SJCRH30 (cell line): ENCODE data around the gene LDLRAD4. TPM values are rescaled to one million over a fixed set of nuclear protein-coding genes. Genes with fewer than 3 reads are reported as not detected.

Experiments
- DNase-seq, 2 experiments: peaks; one replicate each; pipeline ENCODE4 v3.0.0-alpha.2; 2015 to 2020
- H3K27ac ChIP-seq: fragments of 250-450 bp; sonication (Bioruptor Pico); 2 replicates; pipeline ENCODE4 v1.5.1; 2020; ENCODE audit warnings: mild to moderate bottlenecking, moderate library complexity
- H3K27me3 ChIP-seq: fragments of 250-450 bp; sonication (Bioruptor Pico); 2 replicates; pipeline ENCODE4 v1.5.1; 2020; ENCODE audit warnings: mild to moderate bottlenecking, moderate library complexity
- H3K36me3 ChIP-seq: fragments of 250-450 bp; sonication (Bioruptor Pico); 2 replicates; pipeline ENCODE4 v1.5.1; 2020; ENCODE audit warnings: mild to moderate bottlenecking, moderate library complexity
- H3K4me1 ChIP-seq: fragments of 250-450 bp; sonication (Bioruptor Pico); 2 replicates; pipeline ENCODE4 v1.5.1; 2020; ENCODE audit warnings: mild to moderate bottlenecking, moderate library complexity
- H3K4me3 ChIP-seq: fragments of 250-450 bp; sonication (Bioruptor Pico); 2 replicates; pipeline ENCODE4 v1.5.1; 2020; ENCODE audit warnings: mild to moderate bottlenecking, moderate library complexity
- H3K9me3 ChIP-seq: fragments of 250-450 bp; sonication (Bioruptor Pico); replicated peaks from 2 replicates; pipeline ENCODE4 v1.5.1; 2020; ENCODE audit warnings: mild to moderate bottlenecking, moderate library complexity
- total RNA-seq: library from RNA; depleted of rRNA; stranded (reverse); fragments of >200 nt; shearing (Covaris generic); gene quantifications from 2 replicates; pipeline ENCODE4 v1.2.3, GENCODE V29; 2014

The LDLRAD4 gene
- total RNA-seq, 1 experiment from 2014 or later = 0.26 TPM

- H3K27me3 ChIP-seq = no peaks in the 10 kb centered on the region
- DNase-seq = peak; percentile 17 to 36
- no peaks in the 10 kb centered on the region for H3K36me3 ChIP-seq
- no peaks in the 10 kb centered on the region for H3K9me3 ChIP-seq
- no peaks in the 10 kb centered on the region for H3K4me1 ChIP-seq
- H3K27ac ChIP-seq = no peak overlapping the region
- H3K4me3 ChIP-seq = no peak overlapping the region
Observed at GRCh38 chr18:13300029-13300428, 81.5 kb downstream of the LDLRAD4 start.

DNA sequence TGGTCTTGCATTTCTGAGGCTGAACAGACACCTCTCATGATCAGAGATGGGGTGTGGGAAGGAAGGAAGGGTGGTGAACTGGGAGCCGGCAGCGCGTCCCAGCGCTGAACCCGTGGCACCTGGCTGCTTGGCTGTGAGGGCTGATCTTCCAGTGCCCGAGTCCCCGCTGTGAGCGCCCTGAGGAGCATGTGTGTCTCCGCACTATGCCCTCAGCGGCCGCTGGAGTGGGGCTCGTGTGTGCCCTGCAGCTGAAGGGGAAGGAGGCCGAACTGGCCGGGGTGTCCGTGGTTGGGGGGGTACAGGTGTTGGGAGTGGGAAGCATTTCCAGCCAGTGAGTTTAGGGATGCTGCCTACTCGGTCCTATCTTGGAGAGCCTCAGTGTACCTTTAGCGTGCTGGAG is 82.2 kb downstream of the LDLRAD4 start:
- Histone ChIP-seq H3K4me3 (no peak overlapping the region), H3K27ac (no peak overlapping the region), H3K4me1 (no peaks in the 10 kb centered on the region), H3K9me3 (no peaks in the 10 kb centered on the region), H3K27me3 (no peaks in the 10 kb centered on the region), H3K36me3 (no peaks in the 10 kb centered on the region)
- no peak for DNase-seq

DNA sequence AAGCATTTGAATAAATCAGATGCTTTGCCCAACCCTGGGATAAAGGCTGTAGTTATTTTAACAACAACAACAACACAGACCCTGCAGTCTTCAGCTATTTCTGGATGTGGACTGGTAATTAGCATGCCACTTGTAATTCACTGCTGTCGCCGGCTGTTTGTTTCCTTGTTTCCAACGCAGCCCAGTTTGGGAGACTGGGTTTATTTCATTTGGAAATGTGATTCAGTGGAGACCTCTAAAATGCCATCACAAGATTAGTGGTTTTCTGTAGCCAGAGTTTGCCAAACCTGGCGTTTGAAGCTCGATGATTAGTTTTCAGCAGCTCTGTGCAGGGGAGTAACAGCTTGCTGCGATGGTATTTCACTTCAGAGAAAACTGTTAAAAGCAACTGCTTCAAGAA is 83.5 kb downstream of the LDLRAD4 start:
- Histone ChIP-seq H3K4me1 (no peaks in the 10 kb centered on the region), H3K27me3 (no peaks in the 10 kb centered on the region), H3K36me3 (no peaks in the 10 kb centered on the region), H3K9me3 (no peaks in the 10 kb centered on the region), H3K4me3 (no peak overlapping the region), H3K27ac (no peak overlapping the region)
- DNase-seq = no peak

- Histone ChIP-seq H3K4me3 (no peak overlapping the region), H3K36me3 (no peaks in the 10 kb centered on the region), H3K9me3 (no peaks in the 10 kb centered on the region), H3K27ac (no peak overlapping the region), H3K27me3 (no peaks in the 10 kb centered on the region), H3K4me1 (no peaks in the 10 kb centered on the region)
- peak in 1 of 2 experiments; percentile 24 for DNase-seq
Observed at GRCh38 chr18:13302457-13303225, 84.1 kb downstream of the LDLRAD4 start.

GRCh38 chr18:13303756-13304364 is 85.3 kb downstream of the LDLRAD4 start:
- Histone ChIP-seq H3K36me3 (no peaks in the 10 kb centered on the region), H3K27me3 (no peaks in the 10 kb centered on the region), H3K4me3 (no peak overlapping the region), H3K9me3 (no peaks in the 10 kb centered on the region), H3K4me1 (no peaks in the 10 kb centered on the region), H3K27ac (no peak overlapping the region)
- no peak for DNase-seq

- H3K27ac ChIP-seq = no peak overlapping the region
Observed at GRCh38 chr18:13305301-13305700, 86.7 kb downstream of the LDLRAD4 start.

GRCh38 chr18:13306583-13306982 is 88.0 kb downstream of the LDLRAD4 start:
- H3K4me1 ChIP-seq = no peaks in the 10 kb centered on the region
- no peak overlapping the region for H3K4me3 ChIP-seq
- DNase-seq = no peak
- no peaks in the 10 kb centered on the region for H3K36me3 ChIP-seq
- H3K27ac ChIP-seq = no peak overlapping the region
- H3K27me3 ChIP-seq = no peaks in the 10 kb centered on the region
- H3K9me3 ChIP-seq = no peaks in the 10 kb centered on the region

More at GRCh38 chr18:13305301-13305700, 86.7 kb downstream of the LDLRAD4 start:
- no peak for DNase-seq
- Histone ChIP-seq H3K9me3 (no peaks in the 10 kb centered on the region), H3K4me1 (no peaks in the 10 kb centered on the region), H3K27me3 (no peaks in the 10 kb centered on the region), H3K4me3 (no peak overlapping the region), H3K36me3 (no peaks in the 10 kb centered on the region)

GRCh38 chr18:13308369-13308768 is 89.8 kb downstream of the LDLRAD4 start:
- no peak overlapping the region for H3K27ac ChIP-seq
- DNase-seq = no peak
- no peak overlapping the region for H3K4me3 ChIP-seq
- no peaks in the 10 kb centered on the region for H3K36me3 ChIP-seq
- no peaks in the 10 kb centered on the region for H3K4me1 ChIP-seq
- no peaks in the 10 kb centered on the region for H3K27me3 ChIP-seq
- no peaks in the 10 kb centered on the region for H3K9me3 ChIP-seq

GRCh38 chr18:13309031-13309747 is 90.6 kb downstream of the LDLRAD4 start:
- no peak for DNase-seq
- H3K27ac ChIP-seq = no peak overlapping the region
- no peaks in the 10 kb centered on the region for H3K4me1 ChIP-seq
- H3K9me3 ChIP-seq = no peaks in the 10 kb centered on the region
- no peaks in the 10 kb centered on the region for H3K27me3 ChIP-seq
- H3K36me3 ChIP-seq = no peaks in the 10 kb centered on the region
- H3K4me3 ChIP-seq = no peak overlapping the region

DNA sequence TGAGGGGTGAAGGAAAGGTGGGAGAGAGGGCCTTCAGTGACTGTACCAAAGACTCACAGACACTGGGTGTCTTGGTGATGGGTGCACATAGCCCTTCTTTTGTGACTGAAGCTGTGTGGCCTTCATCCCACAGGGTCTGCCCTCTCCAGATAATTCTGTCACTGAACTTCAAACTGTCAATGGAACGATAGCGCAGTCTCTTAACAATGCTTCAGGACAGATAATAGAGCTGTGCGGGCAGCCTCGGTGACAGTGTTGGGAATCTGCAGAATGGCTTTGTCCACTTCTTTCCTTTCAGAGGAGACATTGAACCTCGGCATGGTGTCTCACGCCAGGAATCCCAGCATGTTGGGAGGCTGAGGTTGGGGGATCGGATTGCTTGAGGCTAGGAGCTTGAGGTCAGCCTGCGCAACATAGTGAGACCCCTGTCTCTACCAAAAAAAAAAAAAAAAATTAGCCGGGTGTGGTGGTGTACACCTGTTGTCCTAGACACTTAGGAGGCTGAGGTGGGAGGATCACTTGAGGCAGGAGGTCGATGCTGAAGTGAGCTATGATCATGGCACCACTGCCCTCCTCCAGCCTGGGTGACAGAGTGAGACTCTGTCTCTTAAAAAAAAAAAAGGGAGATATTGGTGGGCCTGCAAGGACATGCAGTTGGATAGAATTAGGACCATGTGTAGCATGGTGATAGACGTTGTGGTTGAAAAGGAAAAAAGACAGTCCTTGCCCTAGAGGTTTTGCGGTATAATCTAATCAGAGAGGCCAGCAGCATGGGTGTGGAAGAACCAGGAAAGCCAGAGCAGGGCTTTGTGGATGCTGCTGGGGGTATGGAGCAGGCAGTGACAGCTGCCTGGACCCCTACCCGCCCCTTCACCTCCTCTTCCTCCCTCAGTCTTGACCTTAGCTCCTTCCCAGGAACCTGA is 91.4 kb downstream of the LDLRAD4 start:
- H3K27ac ChIP-seq = no peak overlapping the region
- no peaks in the 10 kb centered on the region for H3K4me1 ChIP-seq
- H3K9me3 ChIP-seq = no peaks in the 10 kb centered on the region
- H3K27me3 ChIP-seq = no peaks in the 10 kb centered on the region
- no peak overlapping the region for H3K4me3 ChIP-seq
- no peaks in the 10 kb centered on the region for H3K36me3 ChIP-seq
- no peak for DNase-seq

GRCh38 chr18:13311193-13311592 is 92.6 kb downstream of the LDLRAD4 start:
- no peak for DNase-seq

GRCh38 chr18:13312515-13312914 is 94.0 kb downstream of the LDLRAD4 start:
- Histone ChIP-seq H3K4me3 (no peak overlapping the region), H3K27me3 (no peaks in the 10 kb centered on the region), H3K4me1 (no peaks in the 10 kb centered on the region), H3K36me3 (no peaks in the 10 kb centered on the region), H3K9me3 (no peaks in the 10 kb centered on the region), H3K27ac (no peak overlapping the region)
- DNase-seq = no peak

More at GRCh38 chr18:13311193-13311592, 92.6 kb downstream of the LDLRAD4 start:
- H3K9me3 ChIP-seq = no peaks in the 10 kb centered on the region
- no peak overlapping the region for H3K4me3 ChIP-seq
- H3K27ac ChIP-seq = no peak overlapping the region
- no peaks in the 10 kb centered on the region for H3K27me3 ChIP-seq
- H3K4me1 ChIP-seq = no peaks in the 10 kb centered on the region
- H3K36me3 ChIP-seq = no peaks in the 10 kb centered on the region

DNA sequence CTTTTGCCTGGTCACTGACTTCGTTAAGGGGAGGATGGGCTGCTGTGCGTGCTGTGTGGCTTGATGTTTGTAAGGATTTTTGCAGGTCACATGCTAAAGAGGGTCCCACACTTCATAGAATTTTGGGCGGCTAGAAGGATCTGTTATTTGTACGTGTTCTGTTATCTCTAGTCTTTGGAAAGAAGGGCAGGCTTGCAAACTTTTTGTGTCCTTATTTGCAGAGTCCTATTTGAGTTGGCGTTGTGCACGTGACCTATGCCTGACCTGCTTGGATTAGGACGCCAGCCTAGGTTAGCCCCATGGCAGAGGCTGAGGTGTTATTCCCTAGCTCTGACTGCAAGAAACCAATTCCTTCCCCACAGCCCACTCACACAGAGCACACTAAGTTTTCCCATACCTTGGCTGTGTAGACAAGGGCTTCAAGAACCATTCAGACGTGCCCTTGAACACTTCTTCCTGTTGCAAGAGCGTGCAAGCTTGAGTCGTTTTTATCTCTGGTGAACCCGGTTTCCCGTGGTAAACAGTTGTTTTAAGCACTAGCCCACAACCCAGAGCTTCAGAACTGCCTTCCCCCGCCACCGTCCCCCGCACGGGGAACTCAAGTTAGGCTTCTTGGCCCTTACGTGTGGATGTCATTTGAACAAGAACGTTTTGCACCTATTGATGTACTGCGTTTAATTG is 94.6 kb downstream of the LDLRAD4 start:
- Histone ChIP-seq H3K36me3 (no peaks in the 10 kb centered on the region), H3K27me3 (no peaks in the 10 kb centered on the region), H3K4me1 (no peaks in the 10 kb centered on the region), H3K27ac (no peak overlapping the region), H3K9me3 (no peaks in the 10 kb centered on the region), H3K4me3 (no peak overlapping the region)
- no peak for DNase-seq

DNA sequence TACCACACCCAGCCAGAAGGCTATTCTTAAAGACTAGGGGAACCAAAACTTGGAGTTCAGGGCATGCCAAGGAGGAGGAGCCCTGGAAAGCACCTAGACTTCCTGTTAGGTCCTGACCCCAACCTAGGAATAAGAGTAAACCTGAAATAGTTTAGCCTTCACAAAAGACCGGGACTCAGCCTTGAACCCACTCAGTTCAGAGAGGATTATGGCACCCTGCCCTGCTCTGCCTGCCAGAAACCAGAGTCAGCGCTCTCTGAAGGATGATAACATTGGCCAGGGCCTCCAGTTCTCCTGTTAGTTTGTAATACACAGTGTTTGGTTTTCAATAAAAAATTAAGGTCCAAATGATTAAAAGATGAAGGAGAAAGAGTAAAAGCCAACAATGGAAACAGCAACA is 96.4 kb downstream of the LDLRAD4 start:
- no peak for DNase-seq
- H3K36me3 ChIP-seq = no peaks in the 10 kb centered on the region
- no peaks in the 10 kb centered on the region for H3K9me3 ChIP-seq
- H3K27ac ChIP-seq = no peak overlapping the region
- no peaks in the 10 kb centered on the region for H3K27me3 ChIP-seq
- no peaks in the 10 kb centered on the region for H3K4me1 ChIP-seq
- no peak overlapping the region for H3K4me3 ChIP-seq
